Caco-2 (cell line): Measurements from ENCODE around the gene AATK. TPM values are rescaled to one million over a fixed set of nuclear protein-coding genes. Genes with fewer than 3 reads are reported as not detected.

Source experiments
- BruUV-seq: library from RNA; stranded (reverse); fragments of 400-500 nt; replicated peaks from 2 replicates; lab custom pipeline; 2021; lab: Mats Ljungman, UMichigan
- CTCF ChIA-PET: fragments of 300-600 bp; sonication (Branson Sonifier 250); formaldehyde crosslinking; loops from one replicate; lab custom pipeline; 2022; ENCODE audit warnings: antibody characterized with exemption; lab: Charles Lee
- POLR2A ChIA-PET: fragments of 300-600 bp; sonication (Branson Sonifier 250); formaldehyde crosslinking; loops from one replicate; lab custom pipeline; 2022; ENCODE audit warnings: antibody characterized with exemption; lab: Charles Lee
- DNase-seq, 2 experiments: peaks; one replicate each; pipeline versions ENCODE4 v3.0.0 to v3.0.0-alpha.2; 2020 to 2022
- H3K27me3 ChIP-seq: replicated peaks from 2 replicates; pipeline ENCODE4 v1.6.0; 2011; ENCODE audit warnings: low read length; ENCODE audit not compliant: control insufficient read depth, insufficient read depth
- H3K36me3 ChIP-seq: 2 replicates; pipeline ENCODE4 v1.5.1; 2011; ENCODE audit warnings: low read length; ENCODE audit not compliant: control insufficient read depth, insufficient read depth
- H3K4me1 ChIP-seq: fragments of 250-450 bp; sonication (Bioruptor Pico); 2 replicates; pipeline ENCODE4 v1.5.1; 2020; ENCODE audit warnings: mild to moderate bottlenecking
- H3K4me3 ChIP-seq: 2 replicates; pipeline ENCODE4 v1.5.1; 2011; ENCODE audit warnings: low read depth, mild to moderate bottlenecking, control low read depth, low read length
- H3K9me3 ChIP-seq: fragments of 250-450 bp; sonication (Bioruptor Pico); 2 replicates; pipeline ENCODE4 v1.5.1; 2020; ENCODE audit warnings: mild to moderate bottlenecking, moderate library complexity
- H3K27ac Mint-ChIP-seq: one replicate; pipeline ENCODE4 v1.8.0; 2022; ENCODE audit warnings: mixed read lengths; ENCODE audit not compliant: unreplicated experiment
- H3K27me3 Mint-ChIP-seq: one replicate; pipeline ENCODE4 v1.8.0; 2022; ENCODE audit warnings: mixed read lengths; ENCODE audit not compliant: insufficient read depth, unreplicated experiment
- H3K36me3 Mint-ChIP-seq: one replicate; pipeline ENCODE4 v1.8.0; 2022; ENCODE audit warnings: mild to moderate bottlenecking, mixed read lengths; ENCODE audit not compliant: insufficient read depth, unreplicated experiment
- H3K4me1 Mint-ChIP-seq: one replicate; pipeline ENCODE4 v1.8.0; 2022; ENCODE audit warnings: low read depth, mixed read lengths; ENCODE audit not compliant: unreplicated experiment
- H3K4me3 Mint-ChIP-seq: one replicate; pipeline ENCODE4 v1.8.0; 2022; ENCODE audit warnings: mild to moderate bottlenecking, moderate library complexity, mixed read lengths; ENCODE audit not compliant: unreplicated experiment
- H3K9me3 Mint-ChIP-seq: one replicate; pipeline ENCODE4 v1.8.0; 2022; ENCODE audit warnings: mixed read lengths; ENCODE audit not compliant: unreplicated experiment
- CTCF ChIP-seq, 2 experiments: fragments of 200-600 bp in 1 of 2; IDR thresholded peaks; 1 replicate in 1 of 2; 2 replicates in 1 of 2; pipeline versions ENCODE4 v1.5.1 to v1.8.0; 2011 to 2022; ENCODE audit warnings: antibody characterized with exemption in 1 of 2, control low read depth in 1 of 2, inconsistent platforms in 1 of 2, low read depth in 1 of 2, low read length in 1 of 2, mild to moderate bottlenecking in 1 of 2, moderate library complexity in 1 of 2; ENCODE audit not compliant: insufficient read depth in 1 of 2, severe bottlenecking in 1 of 2, unreplicated experiment in 1 of 2
- intact Hi-C: fragments of 100-400 bp; cut with micrococcal nuclease; formaldehyde crosslinking; loops from one replicate; pipeline ENCODE4 v1.10.0; 2022; ENCODE audit not compliant: unreplicated experiment
- total RNA-seq: library from RNA; stranded (reverse); gene quantifications from 2 replicates; pipeline ENCODE4 v1.2.3, GENCODE V29; 2022

The AATK gene
- total RNA-seq, 1 experiment from 2014 or later: 26.6 TPM

- H3K4me1 ChIP-seq: no peaks in the 10 kb centered on the region
- no peak for TF ChIP-seq CTCF (IDR thresholded peaks at IDR 0.05; ENCODE audit: insufficient read depth in 1 of 2, low read depth in 1 of 2, low read length in 1 of 2, severe bottlenecking in 1 of 2, unreplicated experiment in 1 of 2)
- H3K4me1 Mint-ChIP-seq: no peaks in the 10 kb centered on the region
- POLR2A ChIA-PET: no interaction called here
- no peak overlapping the region for H3K27ac Mint-ChIP-seq
- H3K4me3 ChIP-seq: no peak overlapping the region
- no peak overlapping the region for H3K4me3 Mint-ChIP-seq
- no peaks in the 10 kb centered on the region for H3K36me3 ChIP-seq
- BruUV-seq: no TSS peak
- H3K9me3 ChIP-seq: no peaks in the 10 kb centered on the region
- H3K27me3 ChIP-seq: no peaks in the 10 kb centered on the region
- intact Hi-C loops: no loop called here
- peaks cover 7% of the 10 kb centered on the region for H3K36me3 Mint-ChIP-seq
- H3K27me3 Mint-ChIP-seq: no peaks in the 10 kb centered on the region
- no peak for DNase-seq
- CTCF ChIA-PET: no interaction called here
- H3K9me3 Mint-ChIP-seq: no peaks in the 10 kb centered on the region
Measured at GRCh38 chr17:81212365-81212764, 46.3 kb upstream of the AATK start.

DNA sequence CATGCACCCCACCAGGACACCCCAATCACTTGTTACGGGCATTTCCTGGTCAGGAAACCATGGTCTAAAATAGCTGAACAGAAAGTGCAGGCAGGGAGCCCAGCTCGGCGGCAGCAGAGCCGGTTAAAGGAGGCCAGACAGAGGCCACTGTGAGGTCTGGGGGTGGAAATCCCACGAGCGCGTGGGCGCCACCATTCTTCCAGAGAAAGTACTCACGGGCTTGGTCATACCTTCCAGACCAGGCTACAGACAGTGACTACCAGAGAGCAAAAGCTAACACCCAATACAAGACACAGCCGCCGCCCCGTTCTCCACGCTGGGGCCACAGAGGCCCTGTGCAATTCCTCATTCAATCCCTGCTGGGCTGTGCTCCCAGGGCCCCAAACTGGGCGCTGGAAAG, 44.8 kb upstream of the AATK start:
- CTCF ChIA-PET: interaction anchor here (0.5 kb wide), 1 partner anchor 113 kb away, joined by 3 read pairs; no protein-coding TSS in a partner anchor
- no peak for TF ChIP-seq CTCF (IDR thresholded peaks at IDR 0.05; ENCODE audit: insufficient read depth in 1 of 2, low read depth in 1 of 2, low read length in 1 of 2, severe bottlenecking in 1 of 2, unreplicated experiment in 1 of 2)
- intact Hi-C loops: no loop called here
- H3K36me3 Mint-ChIP-seq: peaks cover 7% of the 10 kb centered on the region
- no peaks in the 10 kb centered on the region for H3K4me1 ChIP-seq
- no peaks in the 10 kb centered on the region for H3K27me3 Mint-ChIP-seq
- DNase-seq: no peak
- no peak overlapping the region for H3K27ac Mint-ChIP-seq
- H3K4me1 Mint-ChIP-seq: no peaks in the 10 kb centered on the region
- H3K27me3 ChIP-seq: no peaks in the 10 kb centered on the region
- no peaks in the 10 kb centered on the region for H3K36me3 ChIP-seq
- no TSS peak for BruUV-seq
- no peak overlapping the region for H3K4me3 Mint-ChIP-seq
- POLR2A ChIA-PET: no interaction called here
- H3K4me3 ChIP-seq: no peak overlapping the region
- no peaks in the 10 kb centered on the region for H3K9me3 Mint-ChIP-seq
- H3K9me3 ChIP-seq: no peaks in the 10 kb centered on the region

- Histone ChIP-seq H3K4me3 (no peak overlapping the region), H3K9me3 (no peaks in the 10 kb centered on the region), H3K4me1 (no peaks in the 10 kb centered on the region), H3K36me3 (no peaks in the 10 kb centered on the region), H3K27me3 (no peaks in the 10 kb centered on the region)
- H3K36me3 Mint-ChIP-seq: peaks cover 7% of the 10 kb centered on the region
- H3K4me3 Mint-ChIP-seq: no peak overlapping the region
- no peak for DNase-seq
- H3K27me3 Mint-ChIP-seq: no peaks in the 10 kb centered on the region
- ChIA-PET POLR2A (no interaction called here), CTCF (no interaction called here)
- no peak for TF ChIP-seq CTCF (IDR thresholded peaks at IDR 0.05; ENCODE audit: insufficient read depth in 1 of 2, low read depth in 1 of 2, low read length in 1 of 2, severe bottlenecking in 1 of 2, unreplicated experiment in 1 of 2)
- no peaks in the 10 kb centered on the region for H3K4me1 Mint-ChIP-seq
- intact Hi-C loops: no loop called here
- H3K27ac Mint-ChIP-seq: no peak overlapping the region
- no TSS peak for BruUV-seq
- no peaks in the 10 kb centered on the region for H3K9me3 Mint-ChIP-seq
Measured at GRCh38 chr17:81210466-81210865, 44.4 kb upstream of the AATK start.
